HepG2 (cell line): ENCODE data around the gene EFS. TPM values are rescaled to one million over a fixed set of nuclear protein-coding genes. Genes with fewer than 3 reads are reported as not detected.

Source experiments
- ARNTL ChIP-seq: sonication (generic); formaldehyde crosslinking; IDR thresholded peaks from 2 replicates; pipeline ENCODE4 v1.4.0; 2020; ENCODE audit warnings: mild to moderate bottlenecking, missing genetic modification reagents
- CENPX ChIP-seq: sonication (generic); formaldehyde crosslinking; IDR thresholded peaks from 2 replicates; pipeline ENCODE4 v1.9.0; 2021; ENCODE audit warnings: mild to moderate bottlenecking, missing genetic modification reagents, moderate library complexity
- KDM5A ChIP-seq: fragments of 200-600 bp; sonication (generic); IDR thresholded peaks from 2 replicates; pipeline ENCODE4 v1.7.0; 2018; ENCODE audit warnings: antibody characterized with exemption, mild to moderate bottlenecking, low read length, borderline replicate concordance
- MLLT10 ChIP-seq: sonication (generic); formaldehyde crosslinking; IDR thresholded peaks from 2 replicates; pipeline ENCODE4 v1.4.0; 2020; ENCODE audit warnings: missing genetic modification reagents
- MTA3 ChIP-seq: sonication (generic); formaldehyde crosslinking; IDR thresholded peaks from 2 replicates; pipeline ENCODE4 v1.4.0; 2020; ENCODE audit warnings: missing genetic modification reagents
- SOX5 ChIP-seq: IDR thresholded peaks from 2 replicates; pipeline ENCODE4 v1.6.1; 2016; ENCODE audit warnings: borderline replicate concordance
- SP1 ChIP-seq, 2 experiments: fragments of 450-650 bp in 1 of 2; sonication (generic) in 1 of 2; formaldehyde crosslinking in 1 of 2; IDR thresholded peaks; 2 replicates each; pipeline versions ENCODE4 v1.4.0 to v1.6.1; 2016 to 2020; ENCODE audit warnings: missing genetic modification reagents in 1 of 2
- TRIM24 ChIP-seq: sonication (generic); formaldehyde crosslinking; IDR thresholded peaks from 2 replicates; pipeline ENCODE4 v1.8.0; 2022; ENCODE audit warnings: mild to moderate bottlenecking, missing genetic modification reagents
- YY1 ChIP-seq: IDR thresholded peaks from 2 replicates; pipeline ENCODE4 v1.6.1; 2011; ENCODE audit warnings: low read length, low read depth, moderate library complexity, mild to moderate bottlenecking; ENCODE audit not compliant: insufficient read depth, insufficient replicate concordance
- ZNF34 ChIP-seq: sonication (generic); formaldehyde crosslinking; IDR thresholded peaks from 2 replicates; pipeline ENCODE4 v1.4.0; 2020; ENCODE audit warnings: mild to moderate bottlenecking, missing genetic modification reagents, borderline replicate concordance
- ZNF343 ChIP-seq: sonication (generic); formaldehyde crosslinking; IDR thresholded peaks from 2 replicates; pipeline ENCODE4 v1.4.0; 2020; ENCODE audit warnings: mild to moderate bottlenecking, missing genetic modification reagents
- ZNF510 ChIP-seq: sonication (generic); formaldehyde crosslinking; IDR thresholded peaks from 2 replicates; pipeline ENCODE4 v1.4.0; 2020; ENCODE audit warnings: low read depth, mild to moderate bottlenecking, missing genetic modification reagents
- ZNF577 ChIP-seq: sonication (generic); formaldehyde crosslinking; IDR thresholded peaks from 2 replicates; pipeline ENCODE4 v1.4.0; 2020; ENCODE audit warnings: mild to moderate bottlenecking, low read depth, missing genetic modification reagents, borderline replicate concordance
- ZNF660 ChIP-seq: sonication (generic); formaldehyde crosslinking; IDR thresholded peaks from 2 replicates; pipeline ENCODE4 v1.5.1; 2020; ENCODE audit warnings: mild to moderate bottlenecking, low read depth, missing genetic modification reagents, borderline replicate concordance
- polyA plus RNA-seq, 8 experiments: library from polyadenylated mRNA; depleted of rRNA in 3 of 8; stranded (reverse) in 7 of 8; unstranded in 1 of 8; fragments of >200 nt; fragmentation: Illumina TruSeq in 4 of 8; extraction: Trizol in 4 of 8; gene quantifications; 2 replicates each; pipeline versions ENCODE4 v1.2.1 to v1.2.3, GENCODE V29; 2011 to 2016; ENCODE audit warnings: low read depth in 4 of 8, missing spikeins in 1 of 8, mixed read lengths in 1 of 8; ENCODE audit not compliant: insufficient read depth in 1 of 8
- total RNA-seq, 5 experiments: library from RNA; depleted of rRNA; stranded (reverse); fragments of >200 nt; fragmentation: Illumina TruSeq; extraction: Trizol; gene quantifications; 2 replicates each; pipeline ENCODE4 v1.2.3, GENCODE V29; 2016; ENCODE audit warnings: low read depth in 1 of 5
- TF ChIP-seq, protein P1 (sequence below): IDR thresholded peaks from 2 replicates; pipeline ENCODE4 v1.4.0; 2020; ENCODE audit warnings: mild to moderate bottlenecking, missing genetic modification reagents
- TF ChIP-seq, protein P2 (sequence below): sonication (generic); formaldehyde crosslinking; conservative IDR thresholded peaks from 2 replicates; pipeline ENCODE4 v1.4.0; 2020; ENCODE audit warnings: missing genetic modification reagents
- TF ChIP-seq, protein P3 (sequence below): sonication (generic); formaldehyde crosslinking; conservative IDR thresholded peaks from 2 replicates; pipeline ENCODE4 v1.5.0; 2020; ENCODE audit warnings: missing genetic modification reagents
- TF ChIP-seq, protein P4 (sequence below): sonication (generic); formaldehyde crosslinking; IDR thresholded peaks from 2 replicates; pipeline ENCODE4 v1.4.0; 2020; ENCODE audit warnings: missing genetic modification reagents

Gene EFS
- total and polyA plus RNA-seq, 2 of the 13 experiments (the other 11 are each of a cell fraction or from before 2014, with no cell fraction given): not detected

DNA sequence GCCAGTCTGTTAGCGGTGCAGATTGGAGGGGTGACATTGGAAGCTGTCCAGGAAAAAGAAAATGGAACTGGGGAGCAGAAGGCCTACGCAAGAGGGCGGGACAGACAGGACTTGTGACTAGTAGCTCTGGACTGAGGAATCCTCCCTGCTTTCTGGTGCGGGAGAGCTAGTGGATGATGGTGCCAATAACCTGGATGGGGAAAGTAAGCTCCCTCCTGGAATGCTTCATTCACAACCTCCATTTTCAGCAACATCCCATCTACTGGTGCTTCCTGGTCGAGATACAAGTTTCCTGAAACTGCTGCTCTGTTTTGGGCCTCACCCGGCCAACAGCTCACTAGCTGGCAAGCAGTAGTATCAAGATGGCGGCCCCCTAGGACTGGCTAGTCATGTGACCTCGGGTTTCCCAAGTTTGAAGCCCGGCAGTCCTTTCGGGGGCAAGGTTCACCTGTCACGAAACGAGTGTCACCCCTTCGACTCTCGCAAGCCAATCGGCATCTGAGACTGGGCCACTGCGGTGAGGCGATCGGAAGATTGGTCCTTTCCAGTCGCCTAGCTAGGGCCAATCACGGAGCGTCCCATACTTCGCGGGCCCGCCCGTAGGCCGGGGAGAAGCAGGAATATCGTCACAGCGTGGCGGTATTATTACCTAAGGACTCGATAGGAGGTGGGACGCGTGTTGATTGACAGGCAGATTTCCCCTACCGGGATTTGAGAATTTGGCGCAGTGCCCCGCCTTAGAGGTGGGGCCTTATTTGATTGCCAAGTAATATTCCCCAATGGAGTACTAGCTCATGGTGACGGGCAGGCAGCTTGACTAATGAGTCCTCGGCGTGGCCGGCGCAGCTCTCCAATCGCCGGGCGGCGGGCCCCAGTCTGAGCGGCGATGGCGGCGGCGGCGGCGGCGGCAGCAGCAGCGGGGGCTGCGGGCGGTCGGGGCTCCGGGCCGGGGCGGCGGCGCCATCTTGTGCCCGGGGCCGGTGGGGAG is 44.1 kb downstream of the EFS start, which contains the start of gene PABPN1 (continued):
- TF ChIP-seq ZNF343 (CRISPR knock-in tag) (peak; percentile 99), ZNF660 (CRISPR knock-in tag) (no peak), YY1 (peak; percentile 99), MLLT10 (CRISPR knock-in tag) (no peak), ZNF510 (0 out of 2 replicates have a peak, but pooled peaks have one; percentile 78), MTA3 (CRISPR knock-in tag) (no peak), ZNF34 (CRISPR knock-in tag) (peak; percentile 99), SOX5 (peak; percentile 75), ZNF577 (CRISPR knock-in tag) (no peak; the same call in 1 of the 2 replicates), CENPX (CRISPR knock-in tag) (no peak), ARNTL (CRISPR knock-in tag) (peak; percentile 84), TRIM24 (no peak), SP1 (IDR thresholded peaks at IDR 0.05) (no peak), SP1 (CRISPR knock-in tag; IDR thresholded peaks at IDR 0.05) (peak; percentile 89), KDM5A (peak; percentile 59; the same call in 1 of the 2 replicates)
- TF ChIP-seq, protein P1, sequence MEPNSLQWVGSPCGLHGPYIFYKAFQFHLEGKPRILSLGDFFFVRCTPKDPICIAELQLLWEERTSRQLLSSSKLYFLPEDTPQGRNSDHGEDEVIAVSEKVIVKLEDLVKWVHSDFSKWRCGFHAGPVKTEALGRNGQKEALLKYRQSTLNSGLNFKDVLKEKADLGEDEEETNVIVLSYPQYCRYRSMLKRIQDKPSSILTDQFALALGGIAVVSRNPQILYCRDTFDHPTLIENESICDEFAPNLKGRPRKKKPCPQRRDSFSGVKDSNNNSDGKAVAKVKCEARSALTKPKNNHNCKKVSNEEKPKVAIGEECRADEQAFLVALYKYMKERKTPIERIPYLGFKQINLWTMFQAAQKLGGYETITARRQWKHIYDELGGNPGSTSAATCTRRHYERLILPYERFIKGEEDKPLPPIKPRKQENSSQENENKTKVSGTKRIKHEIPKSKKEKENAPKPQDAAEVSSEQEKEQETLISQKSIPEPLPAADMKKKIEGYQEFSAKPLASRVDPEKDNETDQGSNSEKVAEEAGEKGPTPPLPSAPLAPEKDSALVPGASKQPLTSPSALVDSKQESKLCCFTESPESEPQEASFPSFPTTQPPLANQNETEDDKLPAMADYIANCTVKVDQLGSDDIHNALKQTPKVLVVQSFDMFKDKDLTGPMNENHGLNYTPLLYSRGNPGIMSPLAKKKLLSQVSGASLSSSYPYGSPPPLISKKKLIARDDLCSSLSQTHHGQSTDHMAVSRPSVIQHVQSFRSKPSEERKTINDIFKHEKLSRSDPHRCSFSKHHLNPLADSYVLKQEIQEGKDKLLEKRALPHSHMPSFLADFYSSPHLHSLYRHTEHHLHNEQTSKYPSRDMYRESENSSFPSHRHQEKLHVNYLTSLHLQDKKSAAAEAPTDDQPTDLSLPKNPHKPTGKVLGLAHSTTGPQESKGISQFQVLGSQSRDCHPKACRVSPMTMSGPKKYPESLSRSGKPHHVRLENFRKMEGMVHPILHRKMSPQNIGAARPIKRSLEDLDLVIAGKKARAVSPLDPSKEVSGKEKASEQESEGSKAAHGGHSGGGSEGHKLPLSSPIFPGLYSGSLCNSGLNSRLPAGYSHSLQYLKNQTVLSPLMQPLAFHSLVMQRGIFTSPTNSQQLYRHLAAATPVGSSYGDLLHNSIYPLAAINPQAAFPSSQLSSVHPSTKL: peak; percentile 89
- TF ChIP-seq, protein P2, sequence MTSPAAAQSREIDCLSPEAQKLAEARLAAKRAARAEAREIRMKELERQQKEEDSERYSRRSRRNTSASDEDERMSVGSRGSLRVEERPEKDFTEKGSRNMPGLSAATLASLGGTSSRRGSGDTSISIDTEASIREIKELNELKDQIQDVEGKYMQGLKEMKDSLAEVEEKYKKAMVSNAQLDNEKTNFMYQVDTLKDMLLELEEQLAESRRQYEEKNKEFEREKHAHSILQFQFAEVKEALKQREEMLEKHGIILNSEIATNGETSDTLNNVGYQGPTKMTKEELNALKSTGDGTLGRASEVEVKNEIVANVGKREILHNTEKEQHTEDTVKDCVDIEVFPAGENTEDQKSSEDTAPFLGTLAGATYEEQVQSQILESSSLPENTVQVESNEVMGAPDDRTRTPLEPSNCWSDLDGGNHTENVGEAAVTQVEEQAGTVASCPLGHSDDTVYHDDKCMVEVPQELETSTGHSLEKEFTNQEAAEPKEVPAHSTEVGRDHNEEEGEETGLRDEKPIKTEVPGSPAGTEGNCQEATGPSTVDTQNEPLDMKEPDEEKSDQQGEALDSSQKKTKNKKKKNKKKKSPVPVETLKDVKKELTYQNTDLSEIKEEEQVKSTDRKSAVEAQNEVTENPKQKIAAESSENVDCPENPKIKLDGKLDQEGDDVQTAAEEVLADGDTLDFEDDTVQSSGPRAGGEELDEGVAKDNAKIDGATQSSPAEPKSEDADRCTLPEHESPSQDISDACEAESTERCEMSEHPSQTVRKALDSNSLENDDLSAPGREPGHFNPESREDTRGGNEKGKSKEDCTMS (CRISPR knock-in tag): no peak; the same call in 1 of the 2 replicates
- TF ChIP-seq, protein P3, sequence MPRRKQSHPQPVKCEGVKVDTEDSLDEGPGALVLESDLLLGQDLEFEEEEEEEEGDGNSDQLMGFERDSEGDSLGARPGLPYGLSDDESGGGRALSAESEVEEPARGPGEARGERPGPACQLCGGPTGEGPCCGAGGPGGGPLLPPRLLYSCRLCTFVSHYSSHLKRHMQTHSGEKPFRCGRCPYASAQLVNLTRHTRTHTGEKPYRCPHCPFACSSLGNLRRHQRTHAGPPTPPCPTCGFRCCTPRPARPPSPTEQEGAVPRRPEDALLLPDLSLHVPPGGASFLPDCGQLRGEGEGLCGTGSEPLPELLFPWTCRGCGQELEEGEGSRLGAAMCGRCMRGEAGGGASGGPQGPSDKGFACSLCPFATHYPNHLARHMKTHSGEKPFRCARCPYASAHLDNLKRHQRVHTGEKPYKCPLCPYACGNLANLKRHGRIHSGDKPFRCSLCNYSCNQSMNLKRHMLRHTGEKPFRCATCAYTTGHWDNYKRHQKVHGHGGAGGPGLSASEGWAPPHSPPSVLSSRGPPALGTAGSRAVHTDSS: peak; percentile 50; the same call in 1 of the 2 replicates
- TF ChIP-seq, protein P4, sequence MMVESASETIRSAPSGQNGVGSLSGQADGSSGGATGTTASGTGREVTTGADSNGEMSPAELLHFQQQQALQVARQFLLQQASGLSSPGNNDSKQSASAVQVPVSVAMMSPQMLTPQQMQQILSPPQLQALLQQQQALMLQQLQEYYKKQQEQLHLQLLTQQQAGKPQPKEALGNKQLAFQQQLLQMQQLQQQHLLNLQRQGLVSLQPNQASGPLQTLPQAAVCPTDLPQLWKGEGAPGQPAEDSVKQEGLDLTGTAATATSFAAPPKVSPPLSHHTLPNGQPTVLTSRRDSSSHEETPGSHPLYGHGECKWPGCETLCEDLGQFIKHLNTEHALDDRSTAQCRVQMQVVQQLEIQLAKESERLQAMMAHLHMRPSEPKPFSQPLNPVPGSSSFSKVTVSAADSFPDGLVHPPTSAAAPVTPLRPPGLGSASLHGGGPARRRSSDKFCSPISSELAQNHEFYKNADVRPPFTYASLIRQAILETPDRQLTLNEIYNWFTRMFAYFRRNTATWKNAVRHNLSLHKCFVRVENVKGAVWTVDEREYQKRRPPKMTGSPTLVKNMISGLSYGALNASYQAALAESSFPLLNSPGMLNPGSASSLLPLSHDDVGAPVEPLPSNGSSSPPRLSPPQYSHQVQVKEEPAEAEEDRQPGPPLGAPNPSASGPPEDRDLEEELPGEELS (CRISPR knock-in tag): peak; percentile 68
